H7 (cell line): ENCODE data around the gene ST3GAL3. TPM values are rescaled to one million over a fixed set of nuclear protein-coding genes. Genes with fewer than 3 reads are reported as not detected.
A peak's percentile ranks its signal among the peaks of the same experiment; 100 is the strongest.

Experiments
- DNase-seq: peaks from one replicate; pipeline ENCODE4 v3.0.0; 2012
- H3K27me3 ChIP-seq: 2 replicates; pipeline ENCODE4 v1.6.0; 2011; ENCODE audit warnings: mild to moderate bottlenecking, low read length; ENCODE audit not compliant: control insufficient read depth, insufficient read depth
- H3K36me3 ChIP-seq: replicated peaks from 2 replicates; pipeline ENCODE4 v1.5.1; 2011; ENCODE audit warnings: low read length; ENCODE audit not compliant: control insufficient read depth, insufficient read depth
- H3K4me3 ChIP-seq: 2 replicates; pipeline ENCODE4 v1.5.1; 2011; ENCODE audit warnings: low read depth, mild to moderate bottlenecking, control low read depth, low read length, moderate library complexity; ENCODE audit not compliant: insufficient read depth
- total RNA-seq: library from RNA; depleted of rRNA; stranded (reverse); fragments of >200 nt; shearing (Covaris generic); gene quantifications from 2 replicates; pipeline ENCODE4 v1.2.3, GENCODE V29; 2014

The ST3GAL3 gene
- total RNA-seq, 1 experiment from 2014 or later, result 18.8 TPM

DNA sequence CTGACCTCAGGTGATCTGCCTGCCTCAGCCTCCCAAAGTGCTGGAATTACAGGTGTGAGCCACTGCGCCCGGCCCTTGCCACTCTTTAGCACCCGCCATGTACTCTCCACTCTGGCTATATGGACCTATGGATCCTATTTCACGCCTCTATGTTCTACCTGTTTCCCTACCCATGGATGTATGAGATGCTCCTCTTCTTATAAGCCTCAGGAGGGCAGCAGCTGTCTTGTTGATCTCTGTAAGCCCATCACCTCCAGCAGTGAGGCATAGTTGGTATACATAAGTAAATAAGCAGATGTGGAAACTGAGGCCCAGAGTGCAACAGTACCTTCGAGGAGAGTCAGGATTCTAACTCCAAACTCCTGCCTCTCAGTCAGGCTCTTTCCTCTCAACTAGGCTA is 201.5 kb downstream of the ST3GAL3 start:
- DNase-seq, result no peak
- Histone ChIP-seq H3K36me3 (no peaks in the 10 kb centered on the region), H3K27me3 (no peaks in the 10 kb centered on the region), H3K4me3 (no peak overlapping the region)

DNA sequence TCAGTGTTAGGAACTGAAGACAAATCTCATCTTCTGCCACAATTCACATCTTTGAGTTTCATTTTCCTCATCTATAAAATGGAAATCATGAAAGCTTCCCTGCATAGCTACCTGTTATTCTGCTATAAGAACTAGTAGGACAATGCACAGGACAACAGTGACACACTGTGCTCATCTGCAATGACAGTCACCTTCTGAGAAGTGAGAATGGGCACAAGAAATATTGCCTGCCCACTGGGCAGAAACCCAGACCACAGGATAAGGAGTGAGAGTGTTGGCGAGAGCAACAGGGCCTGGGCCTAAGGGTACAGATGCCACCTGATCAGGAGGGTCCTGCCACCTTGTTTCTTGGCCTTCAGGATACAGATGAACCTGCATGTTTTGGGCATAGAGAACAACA is 203.0 kb downstream of the ST3GAL3 start:
- no peaks in the 10 kb centered on the region for H3K27me3 ChIP-seq
- no peak for DNase-seq
- no peak overlapping the region for H3K4me3 ChIP-seq
- no peaks in the 10 kb centered on the region for H3K36me3 ChIP-seq

DNA sequence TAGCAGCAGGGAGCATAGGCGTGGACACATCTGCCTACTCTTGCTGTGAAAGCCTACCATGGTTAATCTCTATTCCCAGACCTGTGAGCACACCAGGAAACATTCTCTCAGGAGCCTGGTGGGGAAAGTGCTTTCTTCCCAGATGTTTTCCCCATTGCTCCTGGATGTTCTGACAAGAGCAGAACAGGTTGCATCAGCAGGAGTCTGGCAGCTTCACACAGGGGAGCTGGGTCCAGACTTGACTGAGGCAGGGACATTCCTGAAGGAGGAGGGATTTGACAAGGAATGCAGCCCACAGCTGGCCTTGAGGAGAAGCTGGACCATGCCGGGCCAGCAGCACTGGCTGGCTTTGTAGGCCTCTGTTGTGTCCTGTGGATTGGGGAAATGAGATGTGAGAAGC is 205.3 kb downstream of the ST3GAL3 start:
- DNase-seq, result no peak
- H3K36me3 ChIP-seq, result no peaks in the 10 kb centered on the region
- no peaks in the 10 kb centered on the region for H3K27me3 ChIP-seq
- H3K4me3 ChIP-seq, result no peak overlapping the region

DNA sequence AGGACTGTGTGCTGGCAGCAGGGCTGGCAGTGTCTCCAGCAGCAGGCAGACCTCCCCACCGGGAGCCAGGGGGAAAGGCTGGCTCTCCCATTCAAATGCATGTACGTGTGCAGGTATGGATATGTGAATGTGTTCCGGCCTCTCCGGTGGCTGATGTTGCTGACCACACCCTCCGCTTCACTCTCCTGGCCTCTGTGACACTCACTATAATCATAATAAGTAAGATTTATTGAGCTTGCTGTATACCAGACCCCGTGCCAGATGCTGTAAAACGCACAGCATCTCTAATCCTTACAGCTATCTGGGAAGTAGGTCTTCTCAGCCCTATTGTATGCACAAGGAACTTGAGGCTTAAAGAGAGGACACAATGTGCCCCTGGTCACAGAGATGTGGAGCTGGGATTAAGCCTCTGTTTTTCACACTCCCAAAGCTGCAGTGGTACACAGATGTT is 205.7 kb downstream of the ST3GAL3 start:
- no peaks in the 10 kb centered on the region for H3K36me3 ChIP-seq
- no peak overlapping the region for H3K4me3 ChIP-seq
- H3K27me3 ChIP-seq, result no peaks in the 10 kb centered on the region
- no peak for DNase-seq

DNA sequence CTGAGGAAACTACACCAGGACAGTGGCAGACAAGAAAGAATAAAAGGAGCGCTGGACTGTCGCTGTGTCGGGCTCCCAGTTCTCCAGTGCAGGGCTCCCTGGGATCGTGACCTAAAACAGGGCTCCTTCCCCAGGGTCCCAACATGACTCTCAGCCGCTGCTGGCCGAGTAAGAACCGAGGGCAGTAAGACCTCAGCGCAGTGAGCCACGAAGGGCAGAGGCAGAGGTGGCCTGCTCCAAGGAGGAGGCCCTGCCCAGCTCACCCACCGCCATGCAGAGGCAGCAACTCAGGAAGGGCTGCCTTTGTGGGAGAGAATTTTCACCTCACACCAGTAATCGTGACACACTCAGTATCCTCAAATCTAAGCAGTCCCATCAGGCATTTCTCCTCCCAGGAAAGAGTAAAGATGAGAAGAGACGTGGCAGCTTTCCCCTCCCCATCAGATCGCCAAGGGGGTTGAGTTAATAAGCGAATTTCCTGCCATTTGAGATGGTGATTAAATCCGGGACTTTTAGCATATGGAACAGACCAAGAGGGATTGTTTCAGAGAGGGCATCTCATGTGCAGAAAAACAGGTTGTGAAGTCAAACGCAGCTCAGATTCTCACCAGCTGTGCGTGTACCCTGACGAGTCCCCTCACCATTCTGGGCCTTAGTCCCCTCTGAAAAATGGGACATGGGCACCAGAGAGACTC is 206.5 kb downstream of the ST3GAL3 start:
- H3K27me3 ChIP-seq, result no peaks in the 10 kb centered on the region
- DNase-seq, result no peak
- no peak overlapping the region for H3K4me3 ChIP-seq
- H3K36me3 ChIP-seq, result no peaks in the 10 kb centered on the region

DNA sequence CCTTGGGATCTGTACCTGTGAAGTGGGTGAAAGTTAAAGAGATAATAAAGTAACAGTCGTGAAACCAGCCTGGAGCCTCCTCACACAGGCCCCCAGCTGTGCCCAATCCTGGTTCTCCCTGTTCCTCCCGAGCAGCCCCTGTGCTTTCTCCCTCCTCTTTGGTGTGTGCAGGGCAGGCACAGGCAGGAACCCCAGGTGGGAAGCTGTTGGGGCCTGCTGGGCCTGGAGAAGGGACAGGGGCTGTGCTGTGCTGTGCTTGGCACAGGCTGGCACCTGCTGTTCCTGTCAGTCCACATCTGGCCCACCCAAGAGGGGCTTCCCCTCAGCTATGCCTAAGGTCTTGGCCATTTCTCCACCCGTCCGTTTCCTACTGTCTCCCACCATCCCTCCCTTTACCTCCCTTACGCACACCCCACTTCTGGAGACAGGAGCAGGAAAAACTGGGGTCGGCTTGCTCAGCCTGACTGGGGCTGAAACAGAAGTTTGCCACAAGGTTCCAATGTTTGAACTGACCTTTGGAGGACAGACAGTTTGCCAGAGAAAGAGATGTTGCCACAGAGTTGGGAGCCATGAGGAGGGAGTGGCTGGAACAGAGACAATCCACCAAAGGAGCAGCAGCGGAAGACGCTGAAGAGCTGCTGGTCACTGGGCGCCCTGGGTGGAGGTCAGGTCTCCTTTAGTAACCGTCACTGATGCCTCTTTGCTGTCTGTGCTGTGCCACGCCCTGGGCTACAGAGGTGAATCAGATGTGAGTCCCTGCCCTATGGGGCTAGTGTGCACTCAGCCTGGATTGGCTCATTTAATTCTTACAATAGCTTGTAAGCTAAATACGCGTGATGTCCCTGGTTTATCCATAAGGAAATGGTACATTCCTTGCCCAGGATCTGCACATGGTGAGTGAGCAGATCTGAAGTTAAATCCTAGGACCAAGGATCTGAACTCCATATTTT is 207.5 kb downstream of the ST3GAL3 start:
- Histone ChIP-seq H3K36me3 (no peaks in the 10 kb centered on the region), H3K4me3 (no peak overlapping the region), H3K27me3 (no peaks in the 10 kb centered on the region)
- DNase-seq, result no peak

DNA sequence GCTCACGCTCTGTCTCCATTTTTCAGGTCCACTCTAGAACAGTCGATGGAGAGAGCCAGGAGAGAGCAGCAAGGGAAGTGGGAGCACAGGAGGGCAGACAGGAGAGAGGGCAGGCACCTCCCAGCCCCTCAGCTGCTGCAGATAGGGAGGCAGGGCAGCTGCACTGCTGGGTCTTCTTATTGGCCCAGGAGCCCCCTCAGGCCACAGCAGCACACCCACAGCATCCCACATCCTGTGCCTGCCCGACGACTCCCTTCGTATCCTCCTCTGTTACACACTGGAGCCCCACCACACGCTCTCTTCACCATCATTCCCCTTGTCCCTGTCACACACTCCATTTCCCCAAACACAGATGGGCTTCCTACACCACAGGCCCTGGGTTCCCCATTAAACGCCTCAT is 212.6 kb downstream of the ST3GAL3 start:
- no peak overlapping the region for H3K4me3 ChIP-seq
- H3K36me3 ChIP-seq, result no peaks in the 10 kb centered on the region
- H3K27me3 ChIP-seq, result no peaks in the 10 kb centered on the region
- DNase-seq, result no peak

DNA sequence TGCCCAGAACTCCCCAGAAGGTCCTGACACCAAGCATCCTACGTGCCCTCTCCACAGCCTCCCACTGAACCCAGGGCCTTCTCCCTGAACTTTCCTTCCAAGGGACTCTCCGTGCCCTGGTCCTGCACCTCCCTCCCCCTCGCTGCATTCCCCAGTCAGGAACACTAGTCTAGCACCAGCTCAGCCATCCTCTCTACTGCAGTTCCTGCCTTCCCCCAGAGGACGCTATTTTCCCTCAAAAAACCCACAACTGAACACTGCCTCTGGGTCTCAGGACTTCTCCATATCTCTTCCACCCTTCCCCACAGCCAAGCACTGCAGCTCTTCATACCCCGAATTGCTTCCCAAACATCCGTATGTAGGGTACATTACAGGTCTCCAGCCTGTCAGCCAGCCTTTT is 213.7 kb downstream of the ST3GAL3 start:
- Histone ChIP-seq H3K27me3 (no peaks in the 10 kb centered on the region), H3K36me3 (no peaks in the 10 kb centered on the region), H3K4me3 (no peak overlapping the region)
- no peak for DNase-seq

DNA sequence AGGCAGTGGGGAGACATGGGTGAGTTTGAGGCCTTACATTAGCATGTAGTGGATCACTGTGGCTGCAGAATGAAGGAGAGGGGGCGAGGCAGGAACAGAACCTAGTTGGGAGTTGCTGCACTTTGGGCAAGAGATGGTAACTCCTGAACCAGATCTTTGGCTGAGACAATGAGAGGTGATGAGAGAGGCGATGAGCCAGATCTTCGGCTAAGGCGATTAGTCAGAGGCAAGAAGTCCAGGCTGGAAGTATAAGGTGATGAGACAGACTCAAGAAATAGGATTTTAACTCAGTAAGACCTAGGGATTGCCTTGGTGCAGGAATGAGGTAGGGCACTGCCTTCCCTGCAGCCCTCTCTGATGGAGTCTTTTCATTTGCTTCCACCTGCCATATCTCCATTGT is 217.2 kb downstream of the ST3GAL3 start:
- Histone ChIP-seq H3K27me3 (no peaks in the 10 kb centered on the region), H3K36me3 (no peaks in the 10 kb centered on the region), H3K4me3 (no peak overlapping the region)
- no peak for DNase-seq

DNA sequence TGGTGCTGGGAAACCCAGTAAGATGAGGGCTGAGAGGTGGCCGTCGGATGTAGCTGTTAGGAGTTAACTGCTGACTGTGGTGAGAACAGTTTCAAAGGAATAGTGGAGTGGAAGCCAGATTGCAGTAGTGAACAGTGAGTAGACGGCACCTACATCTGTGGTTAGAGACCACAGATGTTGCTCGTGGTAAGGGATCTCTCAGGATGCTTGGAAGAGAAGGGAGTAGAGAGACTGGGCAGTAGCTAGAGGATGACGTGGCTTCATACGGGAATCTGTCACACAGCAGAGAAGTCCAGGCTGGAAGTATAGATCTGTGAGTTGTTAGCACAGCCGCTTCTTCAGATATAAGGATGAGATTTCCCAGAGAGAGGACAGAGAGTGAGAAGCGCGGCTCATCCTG is 218.5 kb downstream of the ST3GAL3 start:
- no peak for DNase-seq
- H3K36me3 ChIP-seq, result no peaks in the 10 kb centered on the region
- no peaks in the 10 kb centered on the region for H3K27me3 ChIP-seq
- H3K4me3 ChIP-seq, result no peak overlapping the region

DNA sequence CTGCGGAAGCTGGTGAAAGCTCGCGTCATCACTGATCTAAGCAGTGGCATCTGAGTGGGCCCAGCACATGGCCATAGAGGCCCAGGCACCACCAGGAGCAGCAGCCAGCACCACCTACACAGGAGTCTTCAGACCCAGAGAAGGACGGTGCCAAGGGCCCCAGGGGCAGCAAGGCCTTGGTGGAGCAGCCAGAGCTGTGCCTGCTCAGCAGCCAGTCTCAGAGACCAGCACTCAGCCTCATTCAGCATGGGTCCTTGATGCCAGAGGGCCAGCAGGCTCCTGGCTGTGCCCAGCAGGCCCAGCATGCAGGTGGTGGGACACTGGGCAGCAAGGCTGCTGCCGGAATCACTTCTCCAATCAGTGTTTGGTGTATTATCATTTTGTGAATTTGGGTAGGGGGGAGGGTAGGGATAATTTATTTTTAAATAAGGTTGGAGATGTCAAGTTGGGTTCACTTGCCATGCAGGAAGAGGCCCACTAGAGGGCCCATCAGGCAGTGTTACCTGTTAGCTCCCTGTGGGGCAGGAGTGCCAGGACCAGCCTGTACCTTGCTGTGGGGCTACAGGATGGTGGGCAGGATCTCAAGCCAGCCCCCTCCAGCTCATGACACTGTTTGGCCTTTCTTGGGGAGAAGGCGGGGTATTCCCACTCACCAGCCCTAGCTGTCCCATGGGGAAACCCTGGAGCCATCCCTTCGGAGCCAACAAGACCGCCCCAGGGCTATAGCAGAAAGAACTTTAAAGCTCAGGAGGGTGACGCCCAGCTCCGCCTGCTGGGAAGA is 223.0 kb downstream of the ST3GAL3 start:
- Histone ChIP-seq H3K36me3 (no peaks in the 10 kb centered on the region), H3K4me3 (no peak overlapping the region), H3K27me3 (peaks cover 8% of the 10 kb centered on the region)
- peak; percentile 87 for DNase-seq

DNA sequence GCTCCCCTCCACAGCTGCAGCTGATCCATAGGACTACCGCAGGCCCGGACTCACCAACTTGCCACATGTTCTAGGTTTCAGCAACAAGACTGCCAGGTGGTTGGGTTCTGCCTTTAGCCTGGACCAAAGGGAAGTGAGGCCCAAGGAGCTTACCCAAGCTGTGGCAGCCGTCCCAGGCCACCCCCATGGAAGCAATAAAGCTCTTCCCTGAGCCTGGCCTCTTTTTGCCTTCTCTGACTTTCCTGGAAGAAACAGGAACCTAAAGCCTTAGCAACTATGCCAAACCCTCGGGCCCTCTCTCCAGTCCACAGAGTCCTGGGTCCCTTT is 223.6 kb downstream of the ST3GAL3 start:
- DNase-seq, result no peak
- Histone ChIP-seq H3K4me3 (no peak overlapping the region), H3K27me3 (peaks cover 10% of the 10 kb centered on the region), H3K36me3 (no peaks in the 10 kb centered on the region)

DNA sequence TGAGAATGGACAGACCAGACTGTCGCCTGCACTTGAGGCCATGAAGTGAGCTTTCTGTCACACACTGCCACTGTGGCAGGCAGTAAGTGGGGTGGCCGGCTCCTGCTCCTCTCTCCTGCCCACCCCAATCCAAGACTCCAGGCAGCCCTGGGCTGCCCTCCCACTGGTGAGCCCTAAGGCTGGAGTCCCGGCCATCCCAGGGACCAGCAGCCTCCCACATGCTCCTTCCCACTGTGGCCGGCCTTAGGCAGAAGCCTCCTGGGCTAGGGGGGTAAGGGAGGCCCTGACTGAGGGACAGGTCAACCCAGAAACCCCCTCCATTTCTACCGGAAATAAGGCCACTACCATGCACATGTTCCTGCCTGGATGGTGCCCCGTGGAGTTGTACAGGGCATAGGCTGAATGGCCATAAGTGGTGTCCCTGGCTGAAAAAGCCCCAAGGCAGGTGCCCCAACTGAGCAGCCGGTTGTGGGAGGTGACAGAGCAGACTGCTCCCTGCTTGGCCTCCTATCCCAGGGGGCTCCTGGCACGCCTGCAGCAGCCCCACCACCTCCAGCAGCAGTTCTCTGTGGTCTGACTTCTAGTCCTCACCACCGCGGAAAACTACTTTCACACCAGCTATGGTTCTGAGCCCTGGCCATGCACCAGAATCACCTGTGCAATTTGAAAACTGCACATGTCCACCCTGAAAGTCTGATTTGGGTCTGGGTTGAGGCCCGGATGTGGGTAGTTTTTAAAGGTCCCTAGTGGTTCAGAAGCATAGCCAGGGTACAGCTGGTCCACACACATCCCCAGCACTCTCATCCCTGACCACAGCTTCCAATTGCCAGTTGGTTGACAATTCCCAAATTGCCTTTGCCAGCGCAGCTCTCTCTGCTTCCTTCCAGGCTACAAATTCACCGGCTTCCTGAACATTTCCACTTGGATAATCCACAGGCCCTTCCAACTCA is 224.7 kb downstream of the ST3GAL3 start:
- no peaks in the 10 kb centered on the region; the same call in none of the 2 replicates for H3K36me3 ChIP-seq
- no peak overlapping the region for H3K4me3 ChIP-seq
- DNase-seq, result no peak
- peaks cover 16% of the 10 kb centered on the region for H3K27me3 ChIP-seq
